Measurements from ENCODE around the gene GLRX.

DNA sequence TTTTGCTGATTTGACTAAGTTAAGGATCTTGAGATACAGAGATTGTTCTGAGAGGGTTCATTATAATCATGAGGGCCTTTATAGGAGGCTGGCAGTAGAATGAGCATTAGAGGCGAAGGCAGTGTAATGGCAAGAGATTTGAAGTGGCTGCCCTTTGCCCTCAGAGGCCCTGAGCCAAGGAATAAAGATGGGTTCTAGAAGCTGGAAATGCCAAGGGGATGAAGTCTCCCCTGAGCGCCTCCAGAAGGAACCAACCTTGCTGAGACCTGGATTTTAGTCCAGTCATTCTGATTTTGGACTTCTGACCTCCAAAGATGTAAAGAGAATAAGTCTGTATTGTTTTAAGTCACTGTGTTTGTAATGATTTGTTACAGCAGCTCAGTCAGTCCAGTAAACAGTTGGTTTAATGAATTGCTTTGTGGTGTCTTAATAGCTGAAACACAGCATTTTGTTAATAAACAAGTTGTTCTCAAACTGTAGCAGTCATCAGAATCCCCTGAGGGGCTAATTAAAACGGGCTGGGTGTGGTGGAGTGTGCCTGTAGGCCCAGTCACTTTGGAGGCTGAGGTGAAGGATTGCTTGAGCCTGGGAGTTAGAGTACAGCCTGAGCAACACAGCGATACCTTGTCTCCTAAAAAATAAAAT, 23.2 kb downstream of the GLRX start:
- TF ChIP-seq, protein P1, sequence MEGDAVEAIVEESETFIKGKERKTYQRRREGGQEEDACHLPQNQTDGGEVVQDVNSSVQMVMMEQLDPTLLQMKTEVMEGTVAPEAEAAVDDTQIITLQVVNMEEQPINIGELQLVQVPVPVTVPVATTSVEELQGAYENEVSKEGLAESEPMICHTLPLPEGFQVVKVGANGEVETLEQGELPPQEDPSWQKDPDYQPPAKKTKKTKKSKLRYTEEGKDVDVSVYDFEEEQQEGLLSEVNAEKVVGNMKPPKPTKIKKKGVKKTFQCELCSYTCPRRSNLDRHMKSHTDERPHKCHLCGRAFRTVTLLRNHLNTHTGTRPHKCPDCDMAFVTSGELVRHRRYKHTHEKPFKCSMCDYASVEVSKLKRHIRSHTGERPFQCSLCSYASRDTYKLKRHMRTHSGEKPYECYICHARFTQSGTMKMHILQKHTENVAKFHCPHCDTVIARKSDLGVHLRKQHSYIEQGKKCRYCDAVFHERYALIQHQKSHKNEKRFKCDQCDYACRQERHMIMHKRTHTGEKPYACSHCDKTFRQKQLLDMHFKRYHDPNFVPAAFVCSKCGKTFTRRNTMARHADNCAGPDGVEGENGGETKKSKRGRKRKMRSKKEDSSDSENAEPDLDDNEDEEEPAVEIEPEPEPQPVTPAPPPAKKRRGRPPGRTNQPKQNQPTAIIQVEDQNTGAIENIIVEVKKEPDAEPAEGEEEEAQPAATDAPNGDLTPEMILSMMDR (conservative IDR thresholded peaks at IDR 0.05 in 1 of 2, IDR thresholded peaks at IDR 0.05 in 1 of 2; ENCODE audit: low read depth in 1 of 2, low read length in 2 of 2), result no peak
- TF ChIP-seq EZH2 (IDR thresholded peaks at IDR 0.05; ENCODE audit: low read length, missing control alignments), result no peak
